K562 (cell line): ENCODE data around the gene CABP4. TPM values are rescaled to one million over a fixed set of nuclear protein-coding genes. Genes with fewer than 3 reads are reported as not detected.
A peak's percentile ranks its signal among the peaks of the same experiment; 100 is the strongest.

Experiments used
- CBFA2T3 ChIP-seq: fragments of 450-650 bp; IDR thresholded peaks from 2 replicates; pipeline ENCODE4 v1.6.1; 2017
- E2F8 ChIP-seq: fragments of 450-650 bp; IDR thresholded peaks from 2 replicates; pipeline ENCODE4 v1.7.1; 2018; ENCODE audit warnings: mild to moderate bottlenecking, low read depth; ENCODE audit not compliant: partially characterized antibody
- FOXA1 ChIP-seq: fragments of 450-650 bp; IDR thresholded peaks from 2 replicates; pipeline ENCODE4 v1.6.1; 2016; ENCODE audit warnings: mild to moderate bottlenecking, borderline replicate concordance
- GABPA ChIP-seq: fragments of 200-800 bp; sonication (Bioruptor generic); conservative IDR thresholded peaks from 2 replicates; pipeline ENCODE4 v1.6.1; 2016; ENCODE audit warnings: low read depth, missing genetic modification characterization, missing compliant biosample characterization
- GABPB1 ChIP-seq: sonication (generic); formaldehyde crosslinking; IDR thresholded peaks from 2 replicates; pipeline ENCODE4 v1.8.0; 2022; ENCODE audit warnings: mild to moderate bottlenecking, missing genetic modification reagents
- HMG20B ChIP-seq: fragments of 250-450 bp; sonication (Bioruptor Pico); IDR thresholded peaks from 2 replicates; pipeline ENCODE4 v1.5.0; 2021; ENCODE audit warnings: mild to moderate bottlenecking
- HNRNPUL1 ChIP-seq: fragments of 200-400 bp; formaldehyde crosslinking; IDR thresholded peaks from 2 replicates; pipeline ENCODE4 v1.6.1; 2017; ENCODE audit warnings: low read length
- KLF10 ChIP-seq: fragments of 250-450 bp; sonication (Bioruptor Pico); IDR thresholded peaks from 2 replicates; pipeline ENCODE4 v1.6.1; 2021; ENCODE audit warnings: matching md5 sums
- MAFF ChIP-seq: IDR thresholded peaks from 2 replicates; pipeline ENCODE4 v1.6.1; 2012; ENCODE audit warnings: low read length, improper control_type of control experiment
- MYNN ChIP-seq, 2 experiments: sonication (generic); formaldehyde crosslinking in 1 of 2; IDR thresholded peaks; 2 replicates each; pipeline versions ENCODE4 v1.5.0 to v1.6.1; 2016 to 2020; ENCODE audit warnings: antibody characterized with exemption in 1 of 2, missing genetic modification reagents in 1 of 2
- NFE2L1 ChIP-seq: fragments of 450-650 bp; IDR thresholded peaks from 2 replicates; pipeline ENCODE4 v1.6.1; 2016; ENCODE audit warnings: missing genetic modification characterization, low read depth, mild to moderate bottlenecking, missing compliant biosample characterization, moderate library complexity, borderline replicate concordance
- OTX1 ChIP-seq: fragments of 450-650 bp; formaldehyde crosslinking; IDR thresholded peaks from 2 replicates; pipeline ENCODE4 v1.4.0; 2022; ENCODE audit warnings: mild to moderate bottlenecking
- PCBP1 ChIP-seq: fragments of 200-400 bp; formaldehyde crosslinking; IDR thresholded peaks from 2 replicates; pipeline ENCODE4 v1.6.1; 2018; ENCODE audit warnings: mild to moderate bottlenecking, low read depth, low read length; ENCODE audit not compliant: poor library complexity, severe bottlenecking
- RB1 ChIP-seq: fragments of 450-650 bp; IDR thresholded peaks from 2 replicates; pipeline ENCODE4 v1.6.1; 2017; ENCODE audit warnings: low read depth, mild to moderate bottlenecking
- RBFOX2 ChIP-seq: fragments of 200-400 bp; formaldehyde crosslinking; IDR thresholded peaks from 2 replicates; pipeline ENCODE4 v1.6.1; 2017; ENCODE audit warnings: low read depth, mild to moderate bottlenecking, low read length, moderate library complexity
- SMARCA5 ChIP-seq: fragments of 450-650 bp; IDR thresholded peaks from 2 replicates; pipeline ENCODE4 v1.6.1; 2016
- TBP ChIP-seq: optimal IDR thresholded peaks from 2 replicates; pipeline ENCODE3; 2011; ENCODE audit warnings: low read depth, low read length, improper control_type of control experiment
- TEAD4 ChIP-seq, 2 experiments: sonication (generic) in 1 of 2; formaldehyde crosslinking in 1 of 2; IDR thresholded peaks; 2 replicates each; pipeline versions ENCODE4 v1.6.1 to v1.8.0; 2012 to 2022; ENCODE audit warnings: borderline replicate concordance in 1 of 2, inconsistent platforms in 1 of 2, low read length in 1 of 2, mild to moderate bottlenecking in 1 of 2, missing genetic modification reagents in 1 of 2
- ZNF146 ChIP-seq: IDR thresholded peaks from one replicate; pipeline ENCODE4 v1.6.1; 2018; ENCODE audit warnings: missing compliant biosample characterization; ENCODE audit not compliant: unreplicated experiment
- ZNF274 ChIP-seq: IDR thresholded peaks from 2 replicates; pipeline ENCODE4 v1.6.1; 2011; ENCODE audit warnings: low read depth, mild to moderate bottlenecking, low read length, moderate library complexity, borderline replicate concordance
- ZNF583 ChIP-seq: fragments of 250-450 bp; sonication (Bioruptor Pico); IDR thresholded peaks from 2 replicates; pipeline ENCODE4 v1.4.0; 2020
- ZNF639 ChIP-seq, 2 experiments: fragments of 200-800 bp in 1 of 2; sonication (Bioruptor generic) in 1 of 2; sonication (generic) in 1 of 2; formaldehyde crosslinking in 1 of 2; IDR thresholded peaks in 1 of 2; conservative IDR thresholded peaks in 1 of 2; 2 replicates each; pipeline versions ENCODE4 v1.5.0 to v1.6.1; 2016 to 2020; ENCODE audit warnings: missing compliant biosample characterization in 1 of 2, missing genetic modification characterization in 1 of 2, missing genetic modification reagents in 1 of 2
- ZNF740 ChIP-seq, 3 experiments: fragments of 200-800 bp in 1 of 3; sonication (Bioruptor generic) in 1 of 3; sonication (generic) in 1 of 3; formaldehyde crosslinking in 1 of 3; IDR thresholded peaks; 2 replicates each; pipeline versions ENCODE4 v1.6.1 to v1.8.0; 2016 to 2022; ENCODE audit warnings: mild to moderate bottlenecking in 2 of 3, missing compliant biosample characterization in 2 of 3, missing genetic modification characterization in 2 of 3, missing genetic modification reagents in 1 of 3
- polyA plus RNA-seq, 8 experiments: library from polyadenylated mRNA; depleted of rRNA in 4 of 8; stranded (reverse) in 5 of 8; unstranded in 3 of 8; fragments of >200 nt; fragmentation: Nextera tagmentation in 2 of 8; fragmentation: Illumina TruSeq in 1 of 8; extraction: Ambion mirVana in 2 of 8; extraction: Trizol in 1 of 8; gene quantifications; 2 replicates each; pipeline versions ENCODE4 v1.2.1 to v1.2.3, GENCODE V29; 2011 to 2014; ENCODE audit warnings: inconsistent platforms in 1 of 8, missing spikeins in 1 of 8
- total RNA-seq, 7 experiments: library from RNA; depleted of rRNA in 6 of 7; stranded (reverse); fragments of >200 nt in 6 of 7; fragmentation: Illumina TruSeq in 2 of 7; extraction: Trizol in 2 of 7; gene quantifications; 2 replicates each; pipeline versions ENCODE4 v1.2.1 to v1.2.3, GENCODE V29; 2011 to 2021; ENCODE audit warnings: low replicate concordance in 1 of 7

The CABP4 gene
- total and polyA plus RNA-seq, 9 of the 15 experiments (the other 6 are each of a cell fraction or from before 2014, with no cell fraction given), result 0.11 TPM; not detected in 8

GRCh38 chr11:67437082-67437808 lies 17.9 kb upstream of the CABP4 start, which contains the start of gene PTPRCAP (continued):
- no peak for TF ChIP-seq E2F8
- no peak for TF ChIP-seq FOXA1
- TF ChIP-seq OTX1 (CRISPR knock-in tag), result no peak
- no peak for TF ChIP-seq MAFF
- no peak for TF ChIP-seq KLF10 (CRISPR knock-in tag)
- peak; percentile 41 for TF ChIP-seq PCBP1
- no peak for TF ChIP-seq CBFA2T3
- no peak for TF ChIP-seq ZNF639 (CRISPR knock-in tag; conservative IDR thresholded peaks at IDR 0.05 in 1 of 2, IDR thresholded peaks at IDR 0.05 in 1 of 2)
- TF ChIP-seq ZNF274, result no peak
- peak; percentile 27; the same call in 1 of the 2 replicates for TF ChIP-seq GABPA (tag)
- no peak for TF ChIP-seq TEAD4 (IDR thresholded peaks at IDR 0.05; ENCODE audit: low read length)
- TF ChIP-seq TEAD4 (CRISPR knock-in tag; IDR thresholded peaks at IDR 0.05; ENCODE audit: borderline replicate concordance), result no peak
- no peak for TF ChIP-seq RB1
- no peak for TF ChIP-seq HMG20B (CRISPR knock-in tag)
- TF ChIP-seq MYNN (IDR thresholded peaks at IDR 0.05), result peak; percentile 21; the same call in 1 of the 2 replicates
- no peak for TF ChIP-seq MYNN (CRISPR knock-in tag; IDR thresholded peaks at IDR 0.05)
- no peak; the same call in none of the 2 replicates for TF ChIP-seq RBFOX2
- TF ChIP-seq HNRNPUL1, result no peak
- TF ChIP-seq GABPB1 (CRISPR knock-in tag), result no peak
- no peak for TF ChIP-seq ZNF583 (CRISPR knock-in tag)
- no peak for TF ChIP-seq ZNF146
- TF ChIP-seq SMARCA5, result no peak
- no peak for TF ChIP-seq TBP
- TF ChIP-seq NFE2L1, result no peak
- TF ChIP-seq ZNF740 (CRISPR knock-in tag; IDR thresholded peaks at IDR 0.05), result peak; percentile 80; the same call in 1 of the 2 replicates
- TF ChIP-seq ZNF740 (tag; IDR thresholded peaks at IDR 0.05), result peak in 1 of 2 experiments; percentile 56; a peak in 1 of 4 replicates
